CD4-positive, alpha-beta T cell (primary cell): ENCODE measurements around the gene DRAXIN. TPM values are rescaled to one million over a fixed set of nuclear protein-coding genes. Genes with fewer than 3 reads are reported as not detected.
A peak's percentile ranks its signal among the peaks of the same experiment; 100 is the strongest.

ENCODE experiments used
- ATAC-seq: fragments of 200-7000 bp; cut with Tn5 transposase; one replicate; pipeline ENCODE4 v1.10.0; 2022; ENCODE audit warnings: mild to moderate bottlenecking; ENCODE audit not compliant: poor library complexity
- CTCF ChIA-PET: fragments of 350-600 bp; sonication (Branson Sonifier 250); formaldehyde crosslinking; loops from one replicate; lab custom pipeline; 2021; ENCODE audit warnings: antibody characterized with exemption, inconsistent platforms; lab: Charles Lee
- POLR2A ChIA-PET: fragments of 350-600 bp; sonication (Branson Sonifier 250); formaldehyde crosslinking; loops from one replicate; lab custom pipeline; 2021; ENCODE audit warnings: antibody characterized with exemption, inconsistent platforms; lab: Charles Lee
- DNase-seq, 14 experiments: peaks; one replicate each; pipeline ENCODE4 v3.0.0-alpha.2; 2013 to 2020; ENCODE audit warnings: mixed read lengths in 2 of 14
- H3K27ac ChIP-seq, 2 donors: one replicate each; pipeline versions ENCODE4 v1.5.1 to v1.7.0; 2013; ENCODE audit warnings: low read length in 2 of 2, low read depth in 1 of 2, mild to moderate bottlenecking in 1 of 2
- H3K27me3 ChIP-seq, 2 experiments: 1 replicate in 1 of 2; 2 replicates in 1 of 2; pipeline versions ENCODE4 v1.6.1 to v1.7.0; 2013; ENCODE audit warnings: low read length in 2 of 2, control low read depth in 1 of 2, mild to moderate bottlenecking in 1 of 2, moderate library complexity in 1 of 2; ENCODE audit not compliant: insufficient read depth in 2 of 2, control insufficient read depth in 1 of 2
- H3K36me3 ChIP-seq: one replicate; pipeline ENCODE4 v1.6.1; 2013; ENCODE audit warnings: low read length, control low read depth; ENCODE audit not compliant: insufficient read depth
- H3K4me1 ChIP-seq: one replicate; pipeline ENCODE4 v1.6.1; 2013; ENCODE audit warnings: low read length, control low read depth; ENCODE audit not compliant: insufficient read depth
- H3K4me3 ChIP-seq: one replicate; pipeline ENCODE4 v1.5.1; 2013; ENCODE audit warnings: mild to moderate bottlenecking, low read length, moderate library complexity
- H3K9me3 ChIP-seq, 2 experiments: 1 replicate in 1 of 2; 2 replicates in 1 of 2; pipeline versions ENCODE4 v1.6.1 to v1.7.0; 2013; ENCODE audit warnings: low read length in 2 of 2, mild to moderate bottlenecking in 2 of 2, control low read depth in 1 of 2, moderate library complexity in 1 of 2; ENCODE audit not compliant: control insufficient read depth in 1 of 2, insufficient read depth in 1 of 2
- H3K27ac Mint-ChIP-seq: one replicate; pipeline ENCODE4 v1.8.0; 2020; ENCODE audit warnings: mixed read lengths
- H3K27me3 Mint-ChIP-seq: one replicate; pipeline ENCODE4 v1.8.0; 2021; ENCODE audit warnings: mixed read lengths
- H3K36me3 Mint-ChIP-seq: one replicate; pipeline ENCODE4 v1.8.0; 2021; ENCODE audit warnings: low read depth, mixed read lengths
- H3K4me1 Mint-ChIP-seq: one replicate; pipeline ENCODE4 v1.8.0; 2021; ENCODE audit warnings: low read depth, mixed read lengths
- H3K4me3 Mint-ChIP-seq: one replicate; pipeline ENCODE4 v1.8.0; 2020; ENCODE audit warnings: mild to moderate bottlenecking, mixed read lengths
- H3K9me3 Mint-ChIP-seq: one replicate; pipeline ENCODE4 v1.8.0; 2020; ENCODE audit warnings: mixed read lengths
- intact Hi-C, 2 experiments: fragments of 100-400 bp; cut with DNase I in 1 of 2; cut with micrococcal nuclease in 1 of 2; formaldehyde crosslinking; loops; one replicate each; pipeline versions ENCODE4 v1.15.1 to v1.9.0; 2023 to 2025; cut with DNase I, micrococcal nuclease
- total RNA-seq, 174 experiments: library from RNA in 2 of 174; stranded (reverse) in 2 of 174; gene quantifications; one replicate each; pipeline ENCODE4 v1.2.3 and lab custom pipeline; 2021 to 2026
- TF ChIP-seq, protein P1 (sequence below): fragments of 200-600 bp; IDR thresholded peaks from one replicate; pipeline ENCODE4 v1.8.0; 2022; ENCODE audit warnings: antibody characterized with exemption, mild to moderate bottlenecking

The DRAXIN gene
- total RNA-seq, 2 experiments from 2014 or later, result 0.05 to 0.08 TPM

GRCh38 chr1:11682287-11682771 is 9.2 kb upstream of the DRAXIN start:
- peak overlapping the region; percentile 86 for H3K27ac Mint-ChIP-seq
- peaks cover 22% of the 10 kb centered on the region for H3K4me1 Mint-ChIP-seq
- DNase-seq, result no peak
- no peak for ATAC-seq
- no peaks in the 10 kb centered on the region for H3K9me3 ChIP-seq
- H3K4me3 Mint-ChIP-seq, result peak overlapping the region; percentile 97
- H3K4me3 ChIP-seq, result no peak overlapping the region
- H3K27me3 Mint-ChIP-seq, result peaks cover 4% of the 10 kb centered on the region
- intact Hi-C loops, result loop anchor here in 1 of 2 experiments (5.0 kb wide), 1 partner anchor 50 kb away; no protein-coding TSS in a partner anchor
- H3K27ac ChIP-seq, result no peak overlapping the region
- ChIA-PET CTCF (interaction anchor here (1.6 to 3.3 kb wide), 4 partner anchors 18 to 37 kb away, joined by 6 to 16 read pairs (median 13); partner anchors contain the start of gene FBXO6), POLR2A (interaction anchor here (0.6 to 3.5 kb wide), 9 partner anchors 8 to 228 kb away, joined by 3 to 42 read pairs (median 6); partner anchors contain the start of genes AGTRAP, CLCN6, DRAXIN and FBXO6)
- H3K36me3 Mint-ChIP-seq, result peaks cover 6% of the 10 kb centered on the region
- TF ChIP-seq, protein P1, sequence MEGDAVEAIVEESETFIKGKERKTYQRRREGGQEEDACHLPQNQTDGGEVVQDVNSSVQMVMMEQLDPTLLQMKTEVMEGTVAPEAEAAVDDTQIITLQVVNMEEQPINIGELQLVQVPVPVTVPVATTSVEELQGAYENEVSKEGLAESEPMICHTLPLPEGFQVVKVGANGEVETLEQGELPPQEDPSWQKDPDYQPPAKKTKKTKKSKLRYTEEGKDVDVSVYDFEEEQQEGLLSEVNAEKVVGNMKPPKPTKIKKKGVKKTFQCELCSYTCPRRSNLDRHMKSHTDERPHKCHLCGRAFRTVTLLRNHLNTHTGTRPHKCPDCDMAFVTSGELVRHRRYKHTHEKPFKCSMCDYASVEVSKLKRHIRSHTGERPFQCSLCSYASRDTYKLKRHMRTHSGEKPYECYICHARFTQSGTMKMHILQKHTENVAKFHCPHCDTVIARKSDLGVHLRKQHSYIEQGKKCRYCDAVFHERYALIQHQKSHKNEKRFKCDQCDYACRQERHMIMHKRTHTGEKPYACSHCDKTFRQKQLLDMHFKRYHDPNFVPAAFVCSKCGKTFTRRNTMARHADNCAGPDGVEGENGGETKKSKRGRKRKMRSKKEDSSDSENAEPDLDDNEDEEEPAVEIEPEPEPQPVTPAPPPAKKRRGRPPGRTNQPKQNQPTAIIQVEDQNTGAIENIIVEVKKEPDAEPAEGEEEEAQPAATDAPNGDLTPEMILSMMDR, result no peak
- no peaks in the 10 kb centered on the region for H3K9me3 Mint-ChIP-seq
- peaks cover 26% of the 10 kb centered on the region for H3K4me1 ChIP-seq
- H3K36me3 ChIP-seq, result peaks cover under 1% of the 10 kb centered on the region
- no peaks in the 10 kb centered on the region for H3K27me3 ChIP-seq

DNA sequence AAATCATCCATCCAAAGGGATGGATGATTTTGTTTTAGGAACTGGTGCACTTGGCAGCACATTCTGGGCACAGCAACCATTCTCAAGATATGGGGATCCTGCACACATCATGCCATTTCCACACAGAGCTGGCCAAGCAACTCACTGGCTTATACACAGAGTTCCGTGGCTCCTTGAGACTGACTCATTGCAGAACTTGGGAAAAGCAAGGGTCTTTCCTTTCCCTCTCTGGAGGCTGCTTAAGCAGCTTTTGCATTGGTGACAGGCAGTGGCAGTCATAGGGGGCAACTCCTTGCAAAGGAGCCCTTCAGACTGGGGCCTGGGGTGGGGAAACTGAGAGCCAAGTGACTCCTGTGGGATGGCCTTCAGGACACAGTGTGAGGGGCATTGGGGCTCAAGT is 8.7 kb upstream of the DRAXIN start:
- ATAC-seq, result no peak
- no peak overlapping the region for H3K4me3 Mint-ChIP-seq

GRCh38 chr1:11684070-11684469 is 7.4 kb upstream of the DRAXIN start:
- ChIA-PET POLR2A (no interaction called here), CTCF (no interaction called here)

More for the DNA sequence above, 8.7 kb upstream of the DRAXIN start:
- Histone ChIP-seq H3K27ac (no peak overlapping the region), H3K4me3 (no peak overlapping the region), H3K36me3 (no peaks in the 10 kb centered on the region), H3K4me1 (peaks cover 26% of the 10 kb centered on the region), H3K27me3 (peaks cover 0 to 2% of the 10 kb centered on the region in 2 experiments), H3K9me3 (no peaks in the 10 kb centered on the region)
- ChIA-PET POLR2A (interaction anchor here (2.2 to 3.5 kb wide), 3 partner anchors 8 to 37 kb away, joined by 11 to 42 read pairs (median 23); partner anchors contain the start of genes DRAXIN and FBXO6), CTCF (interaction anchor here (0.8 to 3.3 kb wide), 3 partner anchors 18 to 37 kb away, joined by 3 to 16 read pairs (median 16); partner anchors contain the start of gene FBXO6)
- DNase-seq, result no peak
- Mint-ChIP-seq H3K27me3 (peaks cover 7% of the 10 kb centered on the region), H3K36me3 (peaks cover 6% of the 10 kb centered on the region), H3K4me1 (peaks cover 22% of the 10 kb centered on the region), H3K27ac (no peak overlapping the region), H3K9me3 (no peaks in the 10 kb centered on the region)
- intact Hi-C loops, result loop anchor here in 1 of 2 experiments (5.0 kb wide), 1 partner anchor 50 kb away; no protein-coding TSS in a partner anchor
- TF ChIP-seq, protein P1, result no peak

More at GRCh38 chr1:11684070-11684469, 7.4 kb upstream of the DRAXIN start:
- no peaks in the 10 kb centered on the region for H3K36me3 ChIP-seq
- Mint-ChIP-seq H3K4me3 (no peak overlapping the region), H3K36me3 (peaks cover 6% of the 10 kb centered on the region), H3K9me3 (no peaks in the 10 kb centered on the region), H3K27ac (no peak overlapping the region), H3K4me1 (peaks cover 17% of the 10 kb centered on the region), H3K27me3 (peaks cover 15% of the 10 kb centered on the region)
- DNase-seq (no peak), ATAC-seq (no peak)
- H3K27ac ChIP-seq, result no peak overlapping the region
- H3K4me3 ChIP-seq, result no peak overlapping the region
- intact Hi-C loops, result loop anchor here in 1 of 2 experiments (5.0 kb wide), 1 partner anchor 48 kb away; no protein-coding TSS in a partner anchor
- no peaks in the 10 kb centered on the region for H3K9me3 ChIP-seq
- peaks cover 6 to 11% of the 10 kb centered on the region in 2 experiments for H3K27me3 ChIP-seq
- TF ChIP-seq, protein P1, result no peak
- H3K4me1 ChIP-seq, result peaks cover 26% of the 10 kb centered on the region
